Measurements from ENCODE around the gene ASS1.

GRCh38 chr9:130395810-130396435 lies 48.8 kb upstream of the ASS1 start:
- no peak for TF ChIP-seq CTCF (conservative IDR thresholded peaks at IDR 0.05)
- no peak for TF ChIP-seq ZFX (IDR thresholded peaks at IDR 0.05)

Data from C4-2B (cell line).